HFFc6 (cell line): Measurements from ENCODE around the gene SCRT2. TPM values are rescaled to one million over a fixed set of nuclear protein-coding genes. Genes with fewer than 3 reads are reported as not detected.

Experiments used
- DNase-seq: peaks from one replicate; pipeline ENCODE4 v3.0.0-alpha.2; 2018
- H3K27ac Mint-ChIP-seq: 2 replicates; pipeline ENCODE4 v1.8.0; 2020; ENCODE audit warnings: mild to moderate bottlenecking, mixed read lengths
- H3K27me3 Mint-ChIP-seq: 2 replicates; pipeline ENCODE4 v1.8.0; 2021; ENCODE audit warnings: mild to moderate bottlenecking, moderate library complexity, mixed read lengths; ENCODE audit not compliant: insufficient read depth
- H3K36me3 Mint-ChIP-seq: 2 replicates; pipeline ENCODE4 v1.8.0; 2021; ENCODE audit warnings: low read depth, mixed read lengths
- H3K4me1 Mint-ChIP-seq: 2 replicates; pipeline ENCODE4 v1.8.0; 2020; ENCODE audit warnings: low read depth, mixed read lengths
- H3K4me3 Mint-ChIP-seq: 2 replicates; pipeline ENCODE4 v1.8.0; 2020; ENCODE audit warnings: mild to moderate bottlenecking, moderate library complexity, mixed read lengths
- H3K9me3 Mint-ChIP-seq: 2 replicates; pipeline ENCODE4 v1.8.0; 2020; ENCODE audit warnings: mild to moderate bottlenecking, mixed read lengths
- CTCF ChIP-seq: fragments of 200-600 bp; sonication (generic); IDR thresholded peaks from 2 replicates; pipeline ENCODE4 v1.5.0; 2021; ENCODE audit warnings: antibody characterized with exemption, mild to moderate bottlenecking
- total RNA-seq, 6 experiments: library from RNA; stranded (reverse); fragmentation: NEBNext Ultra II Directional; extraction: Animal tissue kit (Norgen Biotek cat#: 25700); gene quantifications; 2 replicates in 1 of 6; 3 replicates in 5 of 6; pipeline ENCODE4 v1.2.3, GENCODE V29; 2021

The SCRT2 gene
- total RNA-seq, 6 experiments from 2014 or later = not detected

- H3K4me1 Mint-ChIP-seq = peaks cover 17% of the 10 kb centered on the region
- no peak for DNase-seq
- H3K9me3 Mint-ChIP-seq = peaks cover 4% of the 10 kb centered on the region; the same call in 1 of the 2 replicates
- TF ChIP-seq CTCF = no peak
- H3K27me3 Mint-ChIP-seq = peaks cover 37% of the 10 kb centered on the region
- H3K36me3 Mint-ChIP-seq = peaks cover 4% of the 10 kb centered on the region
- no peak overlapping the region for H3K4me3 Mint-ChIP-seq
- H3K27ac Mint-ChIP-seq = no peak overlapping the region
Observed at GRCh38 chr20:623021-623420, 52.6 kb downstream of the SCRT2 start.

DNA sequence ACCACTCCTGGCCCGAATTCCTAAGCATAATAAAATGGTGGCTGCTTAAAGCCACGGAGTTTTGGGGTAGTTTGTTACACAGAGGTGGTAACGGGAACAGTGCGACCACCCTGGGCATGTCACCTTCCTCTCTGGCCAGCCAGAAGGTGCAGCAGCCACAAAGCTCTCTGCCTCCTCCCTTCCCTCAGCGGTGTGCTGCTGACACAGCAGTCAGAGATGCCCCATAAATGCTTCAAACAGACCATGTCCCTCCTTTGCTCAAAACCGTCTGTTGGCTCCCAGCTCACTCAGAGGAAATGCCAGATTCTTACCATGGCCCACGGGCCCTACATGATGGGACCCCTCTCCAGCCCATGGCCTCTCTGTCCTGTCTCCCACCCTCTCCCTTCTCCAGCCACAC, 53.4 kb downstream of the SCRT2 start:
- no peak for DNase-seq
- peaks cover 11% of the 10 kb centered on the region for H3K9me3 Mint-ChIP-seq
- peaks cover 34% of the 10 kb centered on the region for H3K27me3 Mint-ChIP-seq
- H3K27ac Mint-ChIP-seq = no peak overlapping the region
- H3K4me1 Mint-ChIP-seq = peaks cover 17% of the 10 kb centered on the region
- no peak for TF ChIP-seq CTCF
- peaks cover 4% of the 10 kb centered on the region for H3K36me3 Mint-ChIP-seq
- H3K4me3 Mint-ChIP-seq = no peak overlapping the region

- peak; percentile 63 for DNase-seq
- H3K27me3 Mint-ChIP-seq = peaks cover 30% of the 10 kb centered on the region
Observed at GRCh38 chr20:621125-621756, 54.4 kb downstream of the SCRT2 start.

GRCh38 chr20:620246-620645, 55.4 kb downstream of the SCRT2 start:
- H3K27me3 Mint-ChIP-seq = peaks cover 28% of the 10 kb centered on the region
- TF ChIP-seq CTCF = no peak
- peaks cover 11% of the 10 kb centered on the region for H3K9me3 Mint-ChIP-seq
- peaks cover 4% of the 10 kb centered on the region for H3K36me3 Mint-ChIP-seq
- H3K4me3 Mint-ChIP-seq = no peak overlapping the region
- peaks cover 17% of the 10 kb centered on the region for H3K4me1 Mint-ChIP-seq
- no peak overlapping the region for H3K27ac Mint-ChIP-seq
- no peak for DNase-seq

More at GRCh38 chr20:621125-621756, 54.4 kb downstream of the SCRT2 start:
- H3K36me3 Mint-ChIP-seq = peaks cover 4% of the 10 kb centered on the region
- peaks cover 11% of the 10 kb centered on the region for H3K9me3 Mint-ChIP-seq
- H3K27ac Mint-ChIP-seq = peak overlapping the region; percentile 0; the same call in 1 of the 2 replicates
- peaks cover 17% of the 10 kb centered on the region for H3K4me1 Mint-ChIP-seq
- no peak overlapping the region; the same call in 1 of the 2 replicates for H3K4me3 Mint-ChIP-seq
- no peak for TF ChIP-seq CTCF

DNA sequence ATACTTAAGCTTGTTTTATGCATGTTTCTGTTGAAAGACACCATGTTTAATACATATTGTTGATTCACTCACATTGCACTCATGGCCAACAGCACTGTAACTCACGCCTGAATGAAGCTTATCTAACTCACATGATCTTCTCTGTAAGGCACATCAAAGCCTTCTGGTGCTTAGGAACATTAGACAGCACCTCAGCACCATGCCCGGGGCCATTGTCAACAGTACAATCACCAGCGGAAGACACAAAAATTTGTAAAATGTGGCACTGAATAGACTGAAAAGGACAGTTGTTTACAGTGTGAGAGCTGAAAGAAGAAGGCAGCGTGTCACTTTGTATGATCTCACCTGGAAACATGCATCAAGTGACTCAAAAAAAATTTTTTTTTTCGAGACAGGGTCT, 56.6 kb downstream of the SCRT2 start:
- Mint-ChIP-seq H3K36me3 (peaks cover 4% of the 10 kb centered on the region), H3K4me1 (peaks cover 17% of the 10 kb centered on the region), H3K9me3 (peaks cover 11% of the 10 kb centered on the region), H3K4me3 (no peak overlapping the region), H3K27ac (no peak overlapping the region), H3K27me3 (peaks cover 32% of the 10 kb centered on the region)
- no peak for TF ChIP-seq CTCF
- DNase-seq = no peak
